ENCODE measurements around the gene SPIRE2. TPM values are rescaled to one million over a fixed set of nuclear protein-coding genes. Genes with fewer than 3 reads are reported as not detected.

SPIRE2 gene
- total and polyA plus RNA-seq, 9 of the 15 experiments (the other 6 are each of a cell fraction or from before 2014, with no cell fraction given): 0.70 to 7.5 (median 4.6) TPM

GRCh38 chr16:89786474-89787364 is 41.6 kb upstream of the SPIRE2 start (continued):
- peak; percentile 90 for TF ChIP-seq TAL1 (IDR thresholded peaks at IDR 0.05)
- no peak for TF ChIP-seq PHB (CRISPR knock-in tag; IDR thresholded peaks at IDR 0.05)
- TF ChIP-seq BRD4 (IDR thresholded peaks at IDR 0.05): no peak
- no peak for TF ChIP-seq NCOA1 (IDR thresholded peaks at IDR 0.05; ENCODE audit: low read depth)
- TF ChIP-seq ESRRB (CRISPR knock-in tag; IDR thresholded peaks at IDR 0.05; ENCODE audit: borderline replicate concordance): no peak
- TF ChIP-seq TCF3 (CRISPR knock-in tag; IDR thresholded peaks at IDR 0.05): peak; percentile 85
- no peak for TF ChIP-seq ARHGAP35 (IDR thresholded peaks at IDR 0.05; ENCODE audit: partially characterized antibody)
- TF ChIP-seq CBFA2T3 (IDR thresholded peaks at IDR 0.05): peak; percentile 85
- no peak for TF ChIP-seq RBM22 (IDR thresholded peaks at IDR 0.05; ENCODE audit: low read depth, low read length, poor library complexity, severe bottlenecking)
- TF ChIP-seq FIP1L1 (IDR thresholded peaks at IDR 0.05; ENCODE audit: low read depth, low read length, poor library complexity, severe bottlenecking): no peak
- TF ChIP-seq TAF7 (tag; IDR thresholded peaks at IDR 0.05): no peak
- peak; percentile 58; the same call in 1 of the 2 replicates for TF ChIP-seq C11orf30 (IDR thresholded peaks at IDR 0.05; ENCODE audit: low read depth)
- TF ChIP-seq SAFB (IDR thresholded peaks at IDR 0.05; ENCODE audit: borderline replicate concordance, low read depth, low read length): no peak
- TF ChIP-seq GATAD2B (IDR thresholded peaks at IDR 0.05; ENCODE audit: borderline replicate concordance): no peak
- TF ChIP-seq TRIM24 (IDR thresholded peaks at IDR 0.05): peak in 1 of 2 experiments; percentile 48; a peak in 1 of 4 replicates
- TF ChIP-seq E2F4 (CRISPR knock-in tag; IDR thresholded peaks at IDR 0.05; ENCODE audit: low read depth): peak; percentile 66; the same call in 1 of the 2 replicates
- no peak for TF ChIP-seq ELF1 (tag; IDR thresholded peaks at IDR 0.05)
- no peak for TF ChIP-seq PREB (CRISPR knock-in tag; IDR thresholded peaks at IDR 0.05)
- no peak for TF ChIP-seq GABPB2 (CRISPR knock-in tag; conservative IDR thresholded peaks at IDR 0.05)
- TF ChIP-seq RFX1 (IDR thresholded peaks at IDR 0.05): peak; percentile 75
- no peak for TF ChIP-seq GATAD2A (IDR thresholded peaks at IDR 0.05)
- TF ChIP-seq SMARCC2 (IDR thresholded peaks at IDR 0.05; ENCODE audit: low read depth): 0 out of 2 replicates have a peak, but pooled peaks have one; percentile 25
- no peak for TF ChIP-seq PTRF (tag; IDR thresholded peaks at IDR 0.05)
- peak; percentile 70 for TF ChIP-seq CXXC5 (CRISPR knock-in tag; IDR thresholded peaks at IDR 0.05)
- TF ChIP-seq ZNF644 (tag; IDR thresholded peaks at IDR 0.05; ENCODE audit: low read depth): 0 out of 2 replicates have a peak, but pooled peaks have one; percentile 45
- no peak for TF ChIP-seq ZEB2 (IDR thresholded peaks at IDR 0.05)
- TF ChIP-seq CBX2 (IDR thresholded peaks at IDR 0.05; ENCODE audit: insufficient read depth, low read length, poor library complexity, severe bottlenecking): no peak
- no peak for TF ChIP-seq ZBTB17 (CRISPR knock-in tag; IDR thresholded peaks at IDR 0.05)
- no peak for TF ChIP-seq ZNF444 (CRISPR knock-in tag; IDR thresholded peaks at IDR 0.05)
- no peak for TF ChIP-seq SMARCA5 (IDR thresholded peaks at IDR 0.05)
- 0 out of 2 replicates have a peak, but pooled peaks have one; percentile 30 for TF ChIP-seq HDAC2 (IDR thresholded peaks at IDR 0.05)

All from K562 (cell line).